HepG2 (cell line): ENCODE data around the gene ERRFI1. TPM values are rescaled to one million over a fixed set of nuclear protein-coding genes. Genes with fewer than 3 reads are reported as not detected.

Source experiments
- CBX5 ChIP-seq: sonication (generic); formaldehyde crosslinking; IDR thresholded peaks from 2 replicates; pipeline ENCODE4 v1.4.0; 2020; ENCODE audit warnings: missing genetic modification reagents, borderline replicate concordance
- GATAD2A ChIP-seq: IDR thresholded peaks from 2 replicates; pipeline ENCODE4 v1.6.1; 2016
- KAT8 ChIP-seq: IDR thresholded peaks from 2 replicates; pipeline ENCODE4 v1.6.1; 2016; ENCODE audit warnings: missing genetic modification reagents, missing compliant biosample characterization
- NCOR1 ChIP-seq: fragments of 200-600 bp; sonication (generic); IDR thresholded peaks from 2 replicates; pipeline ENCODE4 v1.7.0; 2017; ENCODE audit warnings: antibody characterized with exemption, low read length, borderline replicate concordance
- REPIN1 ChIP-seq: sonication (generic); formaldehyde crosslinking; IDR thresholded peaks from 2 replicates; pipeline ENCODE4 v1.8.0; 2022; ENCODE audit warnings: missing genetic modification reagents, low read depth, mild to moderate bottlenecking, borderline replicate concordance
- STAT6 ChIP-seq: sonication (generic); formaldehyde crosslinking; IDR thresholded peaks from 2 replicates; pipeline ENCODE4 v1.4.0; 2020; ENCODE audit warnings: missing genetic modification reagents, mild to moderate bottlenecking, borderline replicate concordance
- ZMYM3 ChIP-seq: sonication (generic); formaldehyde crosslinking; IDR thresholded peaks from 2 replicates; pipeline ENCODE4 v1.5.1; 2020; ENCODE audit warnings: mild to moderate bottlenecking, missing genetic modification reagents
- ZMYM4 ChIP-seq: sonication (generic); formaldehyde crosslinking; IDR thresholded peaks from 2 replicates; pipeline ENCODE4 v1.8.1; 2023; ENCODE audit warnings: mild to moderate bottlenecking, missing genetic modification reagents
- polyA plus RNA-seq, 8 experiments: library from polyadenylated mRNA; depleted of rRNA in 3 of 8; stranded (reverse) in 7 of 8; unstranded in 1 of 8; fragments of >200 nt; fragmentation: Illumina TruSeq in 4 of 8; extraction: Trizol in 4 of 8; gene quantifications; 2 replicates each; pipeline versions ENCODE4 v1.2.1 to v1.2.3, GENCODE V29; 2011 to 2016; ENCODE audit warnings: low read depth in 4 of 8, missing spikeins in 1 of 8, mixed read lengths in 1 of 8; ENCODE audit not compliant: insufficient read depth in 1 of 8
- total RNA-seq, 5 experiments: library from RNA; depleted of rRNA; stranded (reverse); fragments of >200 nt; fragmentation: Illumina TruSeq; extraction: Trizol; gene quantifications; 2 replicates each; pipeline ENCODE4 v1.2.3, GENCODE V29; 2016; ENCODE audit warnings: low read depth in 1 of 5
- TF ChIP-seq, protein P1 (sequence below): sonication (generic); formaldehyde crosslinking; IDR thresholded peaks from 2 replicates; pipeline ENCODE4 v1.4.0; 2020; ENCODE audit warnings: missing genetic modification reagents
- TF ChIP-seq, protein P2 (sequence below): sonication (generic); formaldehyde crosslinking; IDR thresholded peaks from 2 replicates; pipeline ENCODE4 v1.5.1; 2020; ENCODE audit warnings: mild to moderate bottlenecking, moderate library complexity, missing genetic modification reagents
- TF ChIP-seq, protein P3 (sequence below): sonication (generic); formaldehyde crosslinking; IDR thresholded peaks from 2 replicates; pipeline ENCODE4 v1.5.0; 2020; ENCODE audit warnings: mild to moderate bottlenecking, missing genetic modification reagents, borderline replicate concordance
- TF ChIP-seq, protein P4 (sequence below): sonication (generic); formaldehyde crosslinking; IDR thresholded peaks from 2 replicates; pipeline ENCODE4 v1.5.1; 2020; ENCODE audit warnings: mild to moderate bottlenecking, missing genetic modification reagents, moderate library complexity

ERRFI1 gene
- total and polyA plus RNA-seq, 2 of the 13 experiments (the other 11 are each of a cell fraction or from before 2014, with no cell fraction given) = 84.4 to 753 TPM

DNA sequence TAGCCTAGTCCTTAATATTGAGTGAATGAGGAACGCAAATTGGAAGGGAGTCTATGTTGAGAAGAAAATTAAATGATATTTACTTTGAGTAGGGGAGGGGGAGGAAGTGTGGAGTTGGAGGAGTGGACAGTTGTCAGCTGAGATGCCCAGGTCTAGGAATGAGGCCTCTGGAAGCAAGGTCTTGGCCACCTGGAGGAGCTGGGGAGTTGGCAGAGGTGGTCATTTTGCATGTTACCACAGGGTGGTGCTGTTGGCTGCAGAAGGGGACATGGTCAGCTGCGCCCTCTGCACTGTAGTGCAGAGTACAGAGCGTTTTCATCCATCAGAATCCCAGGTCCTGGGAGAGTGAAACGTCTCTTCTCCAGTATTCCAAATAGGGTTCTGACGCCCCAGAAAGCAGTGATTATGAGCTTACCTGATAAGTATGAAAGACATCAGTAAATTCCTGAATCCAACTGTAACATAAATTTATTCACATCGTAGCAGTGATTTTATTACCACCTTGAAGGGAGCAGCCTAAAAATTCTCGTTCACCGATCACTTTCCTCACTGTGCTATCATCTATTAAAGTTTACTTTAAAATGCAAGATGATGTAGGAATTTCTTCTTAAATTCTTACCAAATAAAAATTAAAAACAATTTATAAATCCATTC is 50.8 kb downstream of the ERRFI1 start (continued):
- TF ChIP-seq, protein P1, sequence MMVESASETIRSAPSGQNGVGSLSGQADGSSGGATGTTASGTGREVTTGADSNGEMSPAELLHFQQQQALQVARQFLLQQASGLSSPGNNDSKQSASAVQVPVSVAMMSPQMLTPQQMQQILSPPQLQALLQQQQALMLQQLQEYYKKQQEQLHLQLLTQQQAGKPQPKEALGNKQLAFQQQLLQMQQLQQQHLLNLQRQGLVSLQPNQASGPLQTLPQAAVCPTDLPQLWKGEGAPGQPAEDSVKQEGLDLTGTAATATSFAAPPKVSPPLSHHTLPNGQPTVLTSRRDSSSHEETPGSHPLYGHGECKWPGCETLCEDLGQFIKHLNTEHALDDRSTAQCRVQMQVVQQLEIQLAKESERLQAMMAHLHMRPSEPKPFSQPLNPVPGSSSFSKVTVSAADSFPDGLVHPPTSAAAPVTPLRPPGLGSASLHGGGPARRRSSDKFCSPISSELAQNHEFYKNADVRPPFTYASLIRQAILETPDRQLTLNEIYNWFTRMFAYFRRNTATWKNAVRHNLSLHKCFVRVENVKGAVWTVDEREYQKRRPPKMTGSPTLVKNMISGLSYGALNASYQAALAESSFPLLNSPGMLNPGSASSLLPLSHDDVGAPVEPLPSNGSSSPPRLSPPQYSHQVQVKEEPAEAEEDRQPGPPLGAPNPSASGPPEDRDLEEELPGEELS (CRISPR knock-in tag) = peak; percentile 38; the same call in 1 of the 2 replicates
- TF ChIP-seq ZMYM4 (CRISPR knock-in tag) = peak; percentile 66
- TF ChIP-seq, protein P2, sequence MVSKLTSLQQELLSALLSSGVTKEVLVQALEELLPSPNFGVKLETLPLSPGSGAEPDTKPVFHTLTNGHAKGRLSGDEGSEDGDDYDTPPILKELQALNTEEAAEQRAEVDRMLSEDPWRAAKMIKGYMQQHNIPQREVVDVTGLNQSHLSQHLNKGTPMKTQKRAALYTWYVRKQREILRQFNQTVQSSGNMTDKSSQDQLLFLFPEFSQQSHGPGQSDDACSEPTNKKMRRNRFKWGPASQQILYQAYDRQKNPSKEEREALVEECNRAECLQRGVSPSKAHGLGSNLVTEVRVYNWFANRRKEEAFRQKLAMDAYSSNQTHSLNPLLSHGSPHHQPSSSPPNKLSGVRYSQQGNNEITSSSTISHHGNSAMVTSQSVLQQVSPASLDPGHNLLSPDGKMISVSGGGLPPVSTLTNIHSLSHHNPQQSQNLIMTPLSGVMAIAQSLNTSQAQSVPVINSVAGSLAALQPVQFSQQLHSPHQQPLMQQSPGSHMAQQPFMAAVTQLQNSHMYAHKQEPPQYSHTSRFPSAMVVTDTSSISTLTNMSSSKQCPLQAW (CRISPR knock-in tag) = peak; percentile 42; the same call in 1 of the 2 replicates
- peak; percentile 75 for TF ChIP-seq GATAD2A
- peak; percentile 38; the same call in 1 of the 2 replicates for TF ChIP-seq ZMYM3 (CRISPR knock-in tag)
- TF ChIP-seq KAT8 (CRISPR knock-in tag) = peak; percentile 30; the same call in 1 of the 2 replicates
- TF ChIP-seq, protein P3, sequence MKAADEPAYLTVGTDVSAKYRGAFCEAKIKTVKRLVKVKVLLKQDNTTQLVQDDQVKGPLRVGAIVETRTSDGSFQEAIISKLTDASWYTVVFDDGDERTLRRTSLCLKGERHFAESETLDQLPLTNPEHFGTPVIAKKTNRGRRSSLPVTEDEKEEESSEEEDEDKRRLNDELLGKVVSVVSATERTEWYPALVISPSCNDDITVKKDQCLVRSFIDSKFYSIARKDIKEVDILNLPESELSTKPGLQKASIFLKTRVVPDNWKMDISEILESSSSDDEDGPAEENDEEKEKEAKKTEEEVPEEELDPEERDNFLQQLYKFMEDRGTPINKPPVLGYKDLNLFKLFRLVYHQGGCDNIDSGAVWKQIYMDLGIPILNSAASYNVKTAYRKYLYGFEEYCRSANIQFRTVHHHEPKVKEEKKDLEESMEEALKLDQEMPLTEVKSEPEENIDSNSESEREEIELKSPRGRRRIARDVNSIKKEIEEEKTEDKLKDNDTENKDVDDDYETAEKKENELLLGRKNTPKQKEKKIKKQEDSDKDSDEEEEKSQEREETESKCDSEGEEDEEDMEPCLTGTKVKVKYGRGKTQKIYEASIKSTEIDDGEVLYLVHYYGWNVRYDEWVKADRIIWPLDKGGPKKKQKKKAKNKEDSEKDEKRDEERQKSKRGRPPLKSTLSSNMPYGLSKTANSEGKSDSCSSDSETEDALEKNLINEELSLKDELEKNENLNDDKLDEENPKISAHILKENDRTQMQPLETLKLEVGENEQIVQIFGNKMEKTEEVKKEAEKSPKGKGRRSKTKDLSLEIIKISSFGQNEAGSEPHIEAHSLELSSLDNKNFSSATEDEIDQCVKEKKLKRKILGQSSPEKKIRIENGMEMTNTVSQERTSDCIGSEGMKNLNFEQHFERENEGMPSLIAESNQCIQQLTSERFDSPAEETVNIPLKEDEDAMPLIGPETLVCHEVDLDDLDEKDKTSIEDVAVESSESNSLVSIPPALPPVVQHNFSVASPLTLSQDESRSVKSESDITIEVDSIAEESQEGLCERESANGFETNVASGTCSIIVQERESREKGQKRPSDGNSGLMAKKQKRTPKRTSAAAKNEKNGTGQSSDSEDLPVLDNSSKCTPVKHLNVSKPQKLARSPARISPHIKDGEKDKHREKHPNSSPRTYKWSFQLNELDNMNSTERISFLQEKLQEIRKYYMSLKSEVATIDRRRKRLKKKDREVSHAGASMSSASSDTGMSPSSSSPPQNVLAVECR = peak; percentile 56; the same call in 1 of the 2 replicates
- peak; percentile 69; the same call in 1 of the 2 replicates for TF ChIP-seq REPIN1 (CRISPR knock-in tag)
- peak; percentile 50; the same call in 1 of the 2 replicates for TF ChIP-seq CBX5 (CRISPR knock-in tag)
- TF ChIP-seq, protein P4, sequence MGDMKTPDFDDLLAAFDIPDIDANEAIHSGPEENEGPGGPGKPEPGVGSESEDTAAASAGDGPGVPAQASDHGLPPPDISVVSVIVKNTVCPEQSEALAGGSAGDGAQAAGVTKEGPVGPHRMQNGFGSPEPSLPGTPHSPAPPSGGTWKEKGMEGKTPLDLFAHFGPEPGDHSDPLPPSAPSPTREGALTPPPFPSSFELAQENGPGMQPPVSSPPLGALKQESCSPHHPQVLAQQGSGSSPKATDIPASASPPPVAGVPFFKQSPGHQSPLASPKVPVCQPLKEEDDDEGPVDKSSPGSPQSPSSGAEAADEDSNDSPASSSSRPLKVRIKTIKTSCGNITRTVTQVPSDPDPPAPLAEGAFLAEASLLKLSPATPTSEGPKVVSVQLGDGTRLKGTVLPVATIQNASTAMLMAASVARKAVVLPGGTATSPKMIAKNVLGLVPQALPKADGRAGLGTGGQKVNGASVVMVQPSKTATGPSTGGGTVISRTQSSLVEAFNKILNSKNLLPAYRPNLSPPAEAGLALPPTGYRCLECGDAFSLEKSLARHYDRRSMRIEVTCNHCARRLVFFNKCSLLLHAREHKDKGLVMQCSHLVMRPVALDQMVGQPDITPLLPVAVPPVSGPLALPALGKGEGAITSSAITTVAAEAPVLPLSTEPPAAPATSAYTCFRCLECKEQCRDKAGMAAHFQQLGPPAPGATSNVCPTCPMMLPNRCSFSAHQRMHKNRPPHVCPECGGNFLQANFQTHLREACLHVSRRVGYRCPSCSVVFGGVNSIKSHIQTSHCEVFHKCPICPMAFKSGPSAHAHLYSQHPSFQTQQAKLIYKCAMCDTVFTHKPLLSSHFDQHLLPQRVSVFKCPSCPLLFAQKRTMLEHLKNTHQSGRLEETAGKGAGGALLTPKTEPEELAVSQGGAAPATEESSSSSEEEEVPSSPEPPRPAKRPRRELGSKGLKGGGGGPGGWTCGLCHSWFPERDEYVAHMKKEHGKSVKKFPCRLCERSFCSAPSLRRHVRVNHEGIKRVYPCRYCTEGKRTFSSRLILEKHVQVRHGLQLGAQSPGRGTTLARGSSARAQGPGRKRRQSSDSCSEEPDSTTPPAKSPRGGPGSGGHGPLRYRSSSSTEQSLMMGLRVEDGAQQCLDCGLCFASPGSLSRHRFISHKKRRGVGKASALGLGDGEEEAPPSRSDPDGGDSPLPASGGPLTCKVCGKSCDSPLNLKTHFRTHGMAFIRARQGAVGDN = peak; percentile 43; the same call in 1 of the 2 replicates
- 0 out of 2 replicates have a peak, but pooled peaks have one; percentile 32 for TF ChIP-seq STAT6 (CRISPR knock-in tag)
- peak; percentile 96 for TF ChIP-seq NCOR1
